GM23338 (cell line): ENCODE results near the gene EHD4. TPM values are rescaled to one million over a fixed set of nuclear protein-coding genes. Genes with fewer than 3 reads are reported as not detected.

Source experiments
- ATAC-seq: fragments of 200-7000 bp; cut with Tn5 transposase; 3 replicates; pipeline ENCODE4 v1.9.1; 2020
- DNase-seq: peaks from one replicate; pipeline ENCODE4 v3.0.0-alpha.2; 2015; ENCODE audit warnings: low spot score
- H2AFZ ChIP-seq: fragments of 200-600 bp; sonication (generic); 2 replicates; pipeline ENCODE4 v1.8.0; 2016; ENCODE audit warnings: antibody characterized with exemption, mild to moderate bottlenecking, moderate library complexity
- H3F3A ChIP-seq: fragments of 200-600 bp; sonication (generic); replicated peaks from 2 replicates; pipeline ENCODE4 v1.8.0; 2017; ENCODE audit warnings: antibody characterized with exemption, mixed run types, low read depth
- H3K27ac ChIP-seq: fragments of 200-600 bp; sonication (generic); 2 replicates; pipeline ENCODE4 v1.6.1; 2016; ENCODE audit warnings: low read depth
- H3K27me3 ChIP-seq: fragments of 200-600 bp; sonication (generic); 2 replicates; pipeline ENCODE4 v1.8.0; 2016; ENCODE audit warnings: mild to moderate bottlenecking, mixed run types, moderate library complexity; ENCODE audit not compliant: insufficient read depth
- H3K36me3 ChIP-seq: fragments of 200-600 bp; sonication (generic); 2 replicates; pipeline ENCODE4 v1.8.0; 2016; ENCODE audit warnings: mild to moderate bottlenecking; ENCODE audit not compliant: insufficient read depth
- H3K4me1 ChIP-seq: fragments of 200-600 bp; sonication (generic); 2 replicates; pipeline ENCODE4 v1.8.0; 2016; ENCODE audit warnings: mild to moderate bottlenecking, moderate library complexity; ENCODE audit not compliant: insufficient read depth
- H3K4me2 ChIP-seq: fragments of 200-600 bp; sonication (generic); 2 replicates; pipeline ENCODE4 v1.7.1; 2017; ENCODE audit warnings: mixed run types
- H3K4me3 ChIP-seq: fragments of 200-600 bp; sonication (generic); 2 replicates; pipeline ENCODE4 v1.6.1; 2016; ENCODE audit warnings: mixed run types
- H3K79me2 ChIP-seq: fragments of 200-600 bp; sonication (generic); replicated peaks from 2 replicates; pipeline ENCODE4 v1.8.0; 2017; ENCODE audit warnings: mild to moderate bottlenecking; ENCODE audit not compliant: insufficient read depth
- H3K9me2 ChIP-seq: fragments of 200-600 bp; sonication (generic); 2 replicates; pipeline ENCODE4 v1.8.0; 2017; ENCODE audit not compliant: insufficient read depth
- H4K20me1 ChIP-seq: fragments of 200-600 bp; sonication (generic); replicated peaks from 2 replicates; pipeline ENCODE4 v1.8.0; 2017; ENCODE audit warnings: mild to moderate bottlenecking; ENCODE audit not compliant: insufficient read depth
- H3K27ac Mint-ChIP-seq: 2 replicates; pipeline ENCODE4 v1.8.0; 2020; ENCODE audit warnings: inconsistent platforms, mild to moderate bottlenecking, moderate library complexity, mixed read lengths
- H3K27me3 Mint-ChIP-seq: 3 replicates; pipeline ENCODE4 v1.8.0; 2022; ENCODE audit warnings: low read depth, mild to moderate bottlenecking, moderate library complexity, mixed read lengths, inconsistent platforms; ENCODE audit not compliant: insufficient read depth, poor library complexity
- H3K36me3 Mint-ChIP-seq: 3 replicates; pipeline ENCODE4 v1.8.0; 2021; ENCODE audit warnings: low read depth, mild to moderate bottlenecking, inconsistent platforms, moderate library complexity, mixed read lengths
- H3K4me1 Mint-ChIP-seq: 3 replicates; pipeline ENCODE4 v1.8.0; 2020; ENCODE audit warnings: mild to moderate bottlenecking, inconsistent platforms, mixed read lengths
- H3K4me3 Mint-ChIP-seq: 3 replicates; pipeline ENCODE4 v1.8.0; 2021; ENCODE audit warnings: moderate library complexity, mild to moderate bottlenecking, inconsistent platforms, mixed read lengths
- H3K9me3 Mint-ChIP-seq: 3 replicates; pipeline ENCODE4 v1.8.0; 2020; ENCODE audit warnings: moderate library complexity, mild to moderate bottlenecking, inconsistent platforms, mixed read lengths
- EZH2 ChIP-seq: fragments of 200-600 bp; sonication (generic); IDR thresholded peaks from one replicate; pipeline ENCODE4 v1.8.0; 2017; ENCODE audit warnings: antibody characterized with exemption, mild to moderate bottlenecking, low read depth; ENCODE audit not compliant: unreplicated experiment
- REST ChIP-seq: IDR thresholded peaks from one replicate; pipeline ENCODE4 v1.6.1; 2018; ENCODE audit warnings: antibody characterized with exemption; ENCODE audit not compliant: unreplicated experiment
- ZNF462 ChIP-seq: fragments of 250-450 bp; sonication (Bioruptor Pico); IDR thresholded peaks from 2 replicates; pipeline ENCODE4 v1.5.0; 2020; ENCODE audit warnings: mild to moderate bottlenecking, moderate library complexity
- polyA plus RNA-seq: library from polyadenylated mRNA; unstranded; fragments of >200 nt; fragmentation: Nextera tagmentation; extraction: Ambion mirVana; gene quantifications from 2 replicates; pipeline ENCODE4 v1.2.1, GENCODE V29; 2016
- total RNA-seq: library from RNA; depleted of rRNA; stranded (reverse); fragments of >200 nt; shearing (Covaris generic); gene quantifications from 2 replicates; pipeline ENCODE4 v1.2.3, GENCODE V29; 2014

EHD4 gene
- total and polyA plus RNA-seq, 2 experiments from 2014 or later, result 13.0 to 31.0 TPM

- no peaks in the 10 kb centered on the region; the same call in 2 of the 3 replicates for H3K9me3 Mint-ChIP-seq
- H3K79me2 ChIP-seq, result peaks cover 4% of the 10 kb centered on the region; the same call in 1 of the 2 replicates
- no peaks in the 10 kb centered on the region for H3K9me2 ChIP-seq
- no peak overlapping the region for H3K4me2 ChIP-seq
- ATAC-seq (no peak), DNase-seq (no peak)
- peaks cover 18% of the 10 kb centered on the region for H3K4me1 ChIP-seq
- peak overlapping the region; percentile 74 for H3K27ac Mint-ChIP-seq
- peaks cover 43% of the 10 kb centered on the region for H3K4me1 Mint-ChIP-seq
- H4K20me1 ChIP-seq, result peaks cover 9% of the 10 kb centered on the region
- H3K36me3 Mint-ChIP-seq, result peaks cover 6% of the 10 kb centered on the region; the same call in 2 of the 3 replicates
- H3K4me3 ChIP-seq, result no peak overlapping the region
- TF ChIP-seq ZNF462 (CRISPR knock-in tag), result no peak
- no peak for TF ChIP-seq EZH2
- H3K4me3 Mint-ChIP-seq, result no peak overlapping the region
- H3K27ac ChIP-seq, result 0 out of 2 replicates have a peak overlapping the region, but pooled peaks have one; percentile 52
- no peak overlapping the region for H2AFZ ChIP-seq
- H3K36me3 ChIP-seq, result 0 out of 2 replicates have a peak, but pooled peaks cover 4% of the 10 kb centered on the region
- 0 out of 2 replicates have a peak, but pooled peaks cover 4% of the 10 kb centered on the region for H3F3A ChIP-seq
- H3K27me3 ChIP-seq, result no peaks in the 10 kb centered on the region
- peaks cover 12% of the 10 kb centered on the region for H3K27me3 Mint-ChIP-seq
Observed at GRCh38 chr15:41933326-41933725, 39.0 kb downstream of the EHD4 start.

GRCh38 chr15:41932511-41933289 is 39.7 kb downstream of the EHD4 start:
- peaks cover 6% of the 10 kb centered on the region; the same call in 2 of the 3 replicates for H3K36me3 Mint-ChIP-seq
- peaks cover 9% of the 10 kb centered on the region; the same call in 1 of the 2 replicates for H3K79me2 ChIP-seq
- H3K4me3 ChIP-seq, result no peak overlapping the region
- H2AFZ ChIP-seq, result no peak overlapping the region
- peaks cover 13% of the 10 kb centered on the region for H3K27me3 Mint-ChIP-seq
- 0 out of 2 replicates have a peak, but pooled peaks cover 4% of the 10 kb centered on the region for H3K36me3 ChIP-seq
- H3K9me3 Mint-ChIP-seq, result no peaks in the 10 kb centered on the region; the same call in 2 of the 3 replicates
- H3K27ac Mint-ChIP-seq, result peak overlapping the region; percentile 74
- H3K4me2 ChIP-seq, result no peak overlapping the region
- DNase-seq (peak; percentile 27), ATAC-seq (no peak; the same call in none of the 3 replicates)
- H3K27me3 ChIP-seq, result no peaks in the 10 kb centered on the region
- no peak overlapping the region for H3K4me3 Mint-ChIP-seq
- peaks cover 43% of the 10 kb centered on the region for H3K4me1 Mint-ChIP-seq
- H3F3A ChIP-seq, result 0 out of 2 replicates have a peak, but pooled peaks cover 4% of the 10 kb centered on the region
- no peak for TF ChIP-seq REST
- peaks cover 13% of the 10 kb centered on the region for H4K20me1 ChIP-seq
- 0 out of 2 replicates have a peak overlapping the region, but pooled peaks have one; percentile 52 for H3K27ac ChIP-seq
- H3K4me1 ChIP-seq, result peaks cover 18% of the 10 kb centered on the region
- H3K9me2 ChIP-seq, result no peaks in the 10 kb centered on the region
